GM12892 (cell line): ENCODE measurements around the gene SUSD5.

ENCODE experiments used
- POLR2A ChIP-seq: IDR thresholded peaks from 2 replicates; pipeline ENCODE4 v1.6.1; 2011; ENCODE audit warnings: low read depth, low read length, control low read depth
- TAF1 ChIP-seq: IDR thresholded peaks from 2 replicates; pipeline ENCODE4 v1.6.1; 2011; ENCODE audit warnings: low read depth, mild to moderate bottlenecking, control low read depth, low read length, borderline replicate concordance

DNA sequence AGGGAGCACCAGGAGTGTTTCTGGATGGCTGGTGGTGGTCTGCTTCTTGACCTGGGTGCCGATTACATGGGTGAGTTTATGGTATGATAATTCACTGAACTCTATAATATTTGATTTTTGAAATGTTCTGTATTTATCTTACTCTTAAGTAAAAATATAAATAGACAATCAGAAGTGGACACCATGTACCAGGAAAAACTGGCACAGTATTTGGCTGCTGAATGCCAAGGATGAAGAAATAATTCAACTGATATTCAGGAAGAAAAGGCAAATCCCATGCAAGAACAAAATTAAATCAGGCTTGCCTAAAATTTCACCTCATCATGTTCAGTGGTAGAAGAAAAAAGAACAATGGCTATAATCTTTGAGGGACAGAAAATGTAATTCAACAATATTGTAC is 53.2 kb downstream of the SUSD5 start:
- TF ChIP-seq TAF1 (no peak), POLR2A (no peak)
